GM21515 (cell line): ENCODE results near the gene HOXA11.

ENCODE experiments used
- ATAC-seq: cut with Tn5 transposase; IDR thresholded peaks from one replicate; pipeline ENCODE4 v1.9.1; 2021; ENCODE audit not compliant: unreplicated experiment

Gene HOXA11

GRCh38 chr7:27148756-27149641, 36.0 kb downstream of the HOXA11 start:
- no peak for ATAC-seq

- ATAC-seq = no peak
These were observed 36.8 kb downstream of the HOXA11 start for GRCh38 chr7:27148031-27148755.

- ATAC-seq = no peak
These were observed 37.6 kb downstream of the HOXA11 start, which contains the start of gene HOXA6 for GRCh38 chr7:27147199-27148030. HOXA6 (minus strand) TSS chr7:27147774; CDS start chr7:27147749, 25 bp downstream.

GRCh38 chr7:27146491-27147198, 38.4 kb downstream of the HOXA11 start:
- no peak for ATAC-seq

- ATAC-seq = no peak
These were observed 39.1 kb downstream of the HOXA11 start for GRCh38 chr7:27145914-27146412.

GRCh38 chr7:27145165-27145913, 39.7 kb downstream of the HOXA11 start:
- ATAC-seq = no peak

GRCh38 chr7:27144781-27145164, 40.3 kb downstream of the HOXA11 start:
- no peak for ATAC-seq

GRCh38 chr7:27143950-27144780, 40.9 kb downstream of the HOXA11 start:
- no peak for ATAC-seq

GRCh38 chr7:27143023-27143949, 41.7 kb downstream of the HOXA11 start, which contains the start of gene HOXA5:
HOXA5 (minus strand) TSS chr7:27143681; CDS start chr7:27143607, 74 bp downstream.
- ATAC-seq = no peak

GRCh38 chr7:27142580-27143022, 42.4 kb downstream of the HOXA11 start:
- ATAC-seq = no peak

GRCh38 chr7:27141923-27142579, 43.0 kb downstream of the HOXA11 start:
- no peak for ATAC-seq

- no peak for ATAC-seq
These were observed 43.7 kb downstream of the HOXA11 start for GRCh38 chr7:27141137-27141922.

GRCh38 chr7:27140126-27140857, 44.7 kb downstream of the HOXA11 start:
- ATAC-seq = no peak

- no peak for ATAC-seq
These were observed 45.5 kb downstream of the HOXA11 start for GRCh38 chr7:27139334-27140125.

GRCh38 chr7:27138985-27139333, 46.1 kb downstream of the HOXA11 start:
- no peak for ATAC-seq
